Measurements from ENCODE around the gene CDC14A. TPM values are rescaled to one million over a fixed set of nuclear protein-coding genes. Genes with fewer than 3 reads are reported as not detected.

The CDC14A gene
- total RNA-seq, 1 donor from 2014 or later = 12.9 TPM

DNA sequence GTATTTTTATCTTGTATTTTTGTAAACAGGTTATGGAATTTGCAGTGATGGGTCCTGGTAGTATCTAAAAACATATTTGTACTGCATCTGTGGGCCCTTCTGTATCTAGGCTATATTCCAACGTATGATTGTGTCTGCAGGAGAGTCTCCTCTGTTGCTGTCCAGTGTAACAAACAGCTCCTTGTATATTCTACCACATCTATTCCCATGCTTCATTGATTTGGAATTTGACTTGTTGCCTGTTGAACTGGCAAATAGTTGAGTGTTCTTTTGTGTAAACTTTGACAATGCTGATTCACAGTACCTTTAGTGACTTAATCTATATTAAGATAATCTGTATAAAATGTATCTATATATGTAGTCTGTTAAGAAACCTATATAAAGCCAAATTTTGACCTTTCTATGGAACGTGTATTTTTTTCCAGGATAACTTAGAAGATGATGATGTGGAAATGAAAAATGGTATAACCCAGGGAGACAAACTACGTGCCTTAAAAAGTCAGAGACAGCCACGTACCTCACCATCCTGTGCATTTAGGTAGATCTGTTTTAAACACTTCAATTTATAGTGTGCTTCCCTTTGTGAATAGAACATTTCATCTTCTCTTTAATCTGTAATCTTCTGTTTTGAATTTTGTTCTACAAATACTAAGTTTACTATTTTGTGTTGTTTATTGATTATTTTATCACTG lies 142.2 kb downstream of the CDC14A start:
- Mint-ChIP-seq H3K4me1 (ENCODE audit: unreplicated experiment) (no peaks in the 10 kb centered on the region), H3K27ac (ENCODE audit: unreplicated experiment) (no peak overlapping the region), H3K4me3 (ENCODE audit: unreplicated experiment) (no peak overlapping the region), H3K36me3 (ENCODE audit: low read depth, unreplicated experiment) (peaks cover 26% of the 10 kb centered on the region), H3K9me3 (ENCODE audit: unreplicated experiment) (no peaks in the 10 kb centered on the region), H3K27me3 (ENCODE audit: unreplicated experiment) (peaks cover 3% of the 10 kb centered on the region)
- DNase-seq (ENCODE audit: low spot score) = no peak
- TF ChIP-seq, protein P1, sequence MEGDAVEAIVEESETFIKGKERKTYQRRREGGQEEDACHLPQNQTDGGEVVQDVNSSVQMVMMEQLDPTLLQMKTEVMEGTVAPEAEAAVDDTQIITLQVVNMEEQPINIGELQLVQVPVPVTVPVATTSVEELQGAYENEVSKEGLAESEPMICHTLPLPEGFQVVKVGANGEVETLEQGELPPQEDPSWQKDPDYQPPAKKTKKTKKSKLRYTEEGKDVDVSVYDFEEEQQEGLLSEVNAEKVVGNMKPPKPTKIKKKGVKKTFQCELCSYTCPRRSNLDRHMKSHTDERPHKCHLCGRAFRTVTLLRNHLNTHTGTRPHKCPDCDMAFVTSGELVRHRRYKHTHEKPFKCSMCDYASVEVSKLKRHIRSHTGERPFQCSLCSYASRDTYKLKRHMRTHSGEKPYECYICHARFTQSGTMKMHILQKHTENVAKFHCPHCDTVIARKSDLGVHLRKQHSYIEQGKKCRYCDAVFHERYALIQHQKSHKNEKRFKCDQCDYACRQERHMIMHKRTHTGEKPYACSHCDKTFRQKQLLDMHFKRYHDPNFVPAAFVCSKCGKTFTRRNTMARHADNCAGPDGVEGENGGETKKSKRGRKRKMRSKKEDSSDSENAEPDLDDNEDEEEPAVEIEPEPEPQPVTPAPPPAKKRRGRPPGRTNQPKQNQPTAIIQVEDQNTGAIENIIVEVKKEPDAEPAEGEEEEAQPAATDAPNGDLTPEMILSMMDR (IDR thresholded peaks at IDR 0.05; ENCODE audit: unreplicated experiment) = no peak

DNA sequence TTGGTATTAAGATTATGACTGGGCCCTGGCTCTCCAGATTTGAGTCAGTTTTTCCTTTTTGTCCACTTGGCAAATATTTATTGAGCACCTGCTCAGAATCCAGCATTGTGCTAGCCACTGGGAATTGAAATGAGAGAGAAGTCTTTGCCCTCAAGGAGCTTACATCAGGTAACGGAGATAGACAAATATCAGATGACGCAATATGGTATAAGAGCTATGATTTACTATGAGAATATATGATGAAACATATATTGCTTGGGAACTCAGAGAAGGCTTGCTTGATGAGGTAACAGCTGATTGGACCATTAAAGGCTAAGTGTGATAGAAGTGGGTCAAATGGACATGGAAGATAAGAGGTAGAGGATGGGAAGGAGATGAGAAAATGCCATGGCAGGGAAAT lies 144.6 kb downstream of the CDC14A start:
- Mint-ChIP-seq H3K4me1 (ENCODE audit: unreplicated experiment) (no peaks in the 10 kb centered on the region), H3K9me3 (ENCODE audit: unreplicated experiment) (no peaks in the 10 kb centered on the region), H3K36me3 (ENCODE audit: low read depth, unreplicated experiment) (peaks cover 30% of the 10 kb centered on the region), H3K27me3 (ENCODE audit: unreplicated experiment) (peaks cover 3% of the 10 kb centered on the region), H3K27ac (ENCODE audit: unreplicated experiment) (no peak overlapping the region), H3K4me3 (ENCODE audit: unreplicated experiment) (no peak overlapping the region)
- TF ChIP-seq, protein P1 (IDR thresholded peaks at IDR 0.05; ENCODE audit: unreplicated experiment) = no peak
- DNase-seq (ENCODE audit: low spot score) = no peak

DNA sequence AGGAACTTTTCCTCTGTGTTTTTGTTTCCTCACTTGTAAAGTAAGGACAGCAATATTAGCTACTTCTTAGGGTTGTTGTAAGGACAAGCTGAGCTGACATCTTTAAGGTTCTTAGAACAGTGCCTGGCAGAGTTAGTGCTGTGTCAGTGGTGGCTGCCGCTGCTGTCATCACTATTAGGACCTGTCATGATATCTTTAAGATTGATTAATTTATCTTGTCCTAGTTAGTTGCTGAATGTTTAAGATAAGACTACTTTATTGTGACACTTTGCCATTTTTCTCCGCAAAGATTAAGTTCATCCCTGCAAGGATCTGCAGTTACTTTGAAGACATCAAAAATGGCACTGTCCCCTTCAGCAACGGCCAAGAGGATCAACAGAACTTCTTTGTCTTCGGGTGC lies 145.5 kb downstream of the CDC14A start:
- H3K4me1 Mint-ChIP-seq (ENCODE audit: unreplicated experiment) = no peaks in the 10 kb centered on the region
- no peak for DNase-seq (ENCODE audit: low spot score)
- H3K9me3 Mint-ChIP-seq (ENCODE audit: unreplicated experiment) = no peaks in the 10 kb centered on the region
- H3K4me3 Mint-ChIP-seq (ENCODE audit: unreplicated experiment) = no peak overlapping the region
- TF ChIP-seq, protein P1 (IDR thresholded peaks at IDR 0.05; ENCODE audit: unreplicated experiment) = no peak
- peaks cover 26% of the 10 kb centered on the region for H3K36me3 Mint-ChIP-seq (ENCODE audit: low read depth, unreplicated experiment)
- no peak overlapping the region for H3K27ac Mint-ChIP-seq (ENCODE audit: unreplicated experiment)
- H3K27me3 Mint-ChIP-seq (ENCODE audit: unreplicated experiment) = peaks cover 3% of the 10 kb centered on the region

DNA sequence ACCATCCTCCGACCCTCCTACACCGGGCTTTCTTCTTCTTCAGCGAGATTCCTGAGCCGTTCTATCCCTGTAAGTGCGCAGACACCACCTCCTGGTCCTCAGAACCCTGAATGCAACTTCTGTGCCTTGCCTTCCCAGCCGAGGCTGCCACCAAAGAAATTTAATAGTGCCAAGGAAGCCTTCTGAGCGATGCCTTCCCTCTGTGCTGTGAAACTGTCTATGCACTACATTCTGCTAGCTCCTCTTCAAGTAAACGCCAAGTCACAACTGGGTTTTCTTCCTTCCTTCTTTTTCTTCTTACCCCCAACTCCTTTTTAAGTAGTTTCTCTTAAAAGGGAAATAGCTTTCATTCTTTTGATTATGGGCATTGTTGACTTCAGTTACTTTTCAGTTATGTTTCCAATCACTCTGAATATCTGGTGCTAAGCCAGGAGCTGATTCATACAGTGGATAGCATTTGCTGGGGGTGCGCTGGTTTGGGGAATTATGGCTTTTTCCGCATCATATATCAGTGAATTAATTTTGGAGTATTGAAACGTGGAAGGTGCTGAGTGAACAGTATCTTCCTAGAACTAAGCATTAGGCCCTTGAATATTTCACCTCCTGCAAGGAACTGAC lies 147.0 kb downstream of the CDC14A start:
- Mint-ChIP-seq H3K9me3 (ENCODE audit: unreplicated experiment) (no peaks in the 10 kb centered on the region), H3K36me3 (ENCODE audit: low read depth, unreplicated experiment) (peaks cover 26% of the 10 kb centered on the region), H3K27ac (ENCODE audit: unreplicated experiment) (no peak overlapping the region), H3K27me3 (ENCODE audit: unreplicated experiment) (peaks cover 3% of the 10 kb centered on the region), H3K4me3 (ENCODE audit: unreplicated experiment) (no peak overlapping the region), H3K4me1 (ENCODE audit: unreplicated experiment) (no peaks in the 10 kb centered on the region)
- TF ChIP-seq, protein P1 (IDR thresholded peaks at IDR 0.05; ENCODE audit: unreplicated experiment) = no peak
- no peak for DNase-seq (ENCODE audit: low spot score)
